ENCODE data around the gene RBPJL.

- no peak for TF ChIP-seq SP1 (IDR thresholded peaks at IDR 0.05)
- TF ChIP-seq L3MBTL2 (conservative IDR thresholded peaks at IDR 0.05), result no peak
Observed at GRCh38 chr20:45294659-45295058, 12.0 kb upstream of the RBPJL start.

Data from HEK293T (cell line).